ENCODE data around the gene NDUFA8. TPM values are rescaled to one million over a fixed set of nuclear protein-coding genes. Genes with fewer than 3 reads are reported as not detected.

NDUFA8 gene
- total and polyA plus RNA-seq, 5 donors from 2014 or later = 10.7 to 97.9 (median 93.9) TPM

GRCh38 chr9:122122468-122122867 is 37.1 kb downstream of the NDUFA8 start:
- H3K27ac ChIP-seq (ENCODE audit: insufficient read depth, low read length, poor library complexity, severe bottlenecking) = no peak overlapping the region
- no peak overlapping the region for H3K4me3 Mint-ChIP-seq
- peaks cover 16% of the 10 kb centered on the region for H3K4me1 ChIP-seq (ENCODE audit: control insufficient read depth, insufficient read depth, low read length, poor library complexity, severe bottlenecking)
- H3K36me3 Mint-ChIP-seq = no peaks in the 10 kb centered on the region
- no peak for DNase-seq
- no peak overlapping the region for H3K27ac Mint-ChIP-seq
- peaks cover 32% of the 10 kb centered on the region for H3K27me3 Mint-ChIP-seq
- H3K9me3 ChIP-seq (ENCODE audit: control insufficient read depth in 2 of 2, low read length in 2 of 2) = no peaks in the 10 kb centered on the region
- H3K9me3 Mint-ChIP-seq = no peaks in the 10 kb centered on the region
- no peak for ATAC-seq (ENCODE audit: low read depth in 2 of 2)
- no peaks in the 10 kb centered on the region for H3K36me3 ChIP-seq (ENCODE audit: control insufficient read depth, insufficient read depth, low read length)
- H3K27me3 ChIP-seq (ENCODE audit: control insufficient read depth, insufficient read depth, low read length) = no peaks in the 10 kb centered on the region
- peaks cover 0 to 27% (median 8%) of the 10 kb centered on the region in 4 donors for H3K4me1 Mint-ChIP-seq
- no peak overlapping the region for H3K4me3 ChIP-seq (ENCODE audit: low read depth, low read length)

- Mint-ChIP-seq H3K4me3 (no peak overlapping the region), H3K36me3 (no peaks in the 10 kb centered on the region), H3K4me1 (peaks cover 0 to 25% (median 8%) of the 10 kb centered on the region in 4 donors), H3K27ac (no peak overlapping the region), H3K9me3 (no peaks in the 10 kb centered on the region), H3K27me3 (peaks cover 28% of the 10 kb centered on the region)
- Histone ChIP-seq H3K27ac (ENCODE audit: insufficient read depth, low read length, poor library complexity, severe bottlenecking) (no peak overlapping the region), H3K27me3 (ENCODE audit: control insufficient read depth, insufficient read depth, low read length) (no peaks in the 10 kb centered on the region), H3K4me3 (ENCODE audit: low read depth, low read length) (no peak overlapping the region), H3K4me1 (ENCODE audit: control insufficient read depth, insufficient read depth, low read length, poor library complexity, severe bottlenecking) (peaks cover 11% of the 10 kb centered on the region), H3K36me3 (ENCODE audit: control insufficient read depth, insufficient read depth, low read length) (no peaks in the 10 kb centered on the region), H3K9me3 (ENCODE audit: control insufficient read depth in 2 of 2, low read length in 2 of 2) (no peaks in the 10 kb centered on the region)
- ATAC-seq (ENCODE audit: low read depth in 2 of 2) = no peak
- DNase-seq = no peak
Observed at GRCh38 chr9:122121931-122122330, 37.6 kb downstream of the NDUFA8 start.

- Mint-ChIP-seq H3K4me3 (no peak overlapping the region), H3K27ac (no peak overlapping the region), H3K9me3 (no peaks in the 10 kb centered on the region), H3K27me3 (peaks cover 24% of the 10 kb centered on the region), H3K36me3 (no peaks in the 10 kb centered on the region), H3K4me1 (peaks cover 0 to 21% (median 7%) of the 10 kb centered on the region in 4 donors)
- peaks cover 6% of the 10 kb centered on the region for H3K4me1 ChIP-seq (ENCODE audit: control insufficient read depth, insufficient read depth, low read length, poor library complexity, severe bottlenecking)
- no peaks in the 10 kb centered on the region for H3K36me3 ChIP-seq (ENCODE audit: control insufficient read depth, insufficient read depth, low read length)
- no peak for ATAC-seq (ENCODE audit: low read depth in 2 of 2)
- H3K9me3 ChIP-seq (ENCODE audit: control insufficient read depth in 2 of 2, low read length in 2 of 2) = no peaks in the 10 kb centered on the region
- no peak overlapping the region for H3K4me3 ChIP-seq (ENCODE audit: low read depth, low read length)
- H3K27ac ChIP-seq (ENCODE audit: insufficient read depth, low read length, poor library complexity, severe bottlenecking) = no peak overlapping the region
- H3K27me3 ChIP-seq (ENCODE audit: control insufficient read depth, insufficient read depth, low read length) = no peaks in the 10 kb centered on the region
- no peak for DNase-seq
Observed at GRCh38 chr9:122121391-122121790, 38.2 kb downstream of the NDUFA8 start.

GRCh38 chr9:122120316-122121071 is 39.1 kb downstream of the NDUFA8 start:
- Histone ChIP-seq H3K36me3 (ENCODE audit: control insufficient read depth, insufficient read depth, low read length) (no peaks in the 10 kb centered on the region), H3K9me3 (ENCODE audit: control insufficient read depth in 2 of 2, low read length in 2 of 2) (no peaks in the 10 kb centered on the region), H3K27me3 (ENCODE audit: control insufficient read depth, insufficient read depth, low read length) (no peaks in the 10 kb centered on the region), H3K4me3 (ENCODE audit: low read depth, low read length) (no peak overlapping the region), H3K27ac (ENCODE audit: insufficient read depth, low read length, poor library complexity, severe bottlenecking) (no peak overlapping the region), H3K4me1 (ENCODE audit: control insufficient read depth, insufficient read depth, low read length, poor library complexity, severe bottlenecking) (peaks cover 3% of the 10 kb centered on the region)
- Mint-ChIP-seq H3K27me3 (peaks cover 15% of the 10 kb centered on the region), H3K4me1 (peaks cover 0 to 13% (median 5%) of the 10 kb centered on the region in 4 donors), H3K9me3 (no peaks in the 10 kb centered on the region), H3K36me3 (no peaks in the 10 kb centered on the region), H3K27ac (no peak overlapping the region), H3K4me3 (no peak overlapping the region)
- DNase-seq = no peak
- no peak for ATAC-seq (ENCODE audit: low read depth in 2 of 2)

- Histone ChIP-seq H3K36me3 (ENCODE audit: control insufficient read depth, insufficient read depth, low read length) (no peaks in the 10 kb centered on the region), H3K4me1 (ENCODE audit: control insufficient read depth, insufficient read depth, low read length, poor library complexity, severe bottlenecking) (peaks cover 3% of the 10 kb centered on the region), H3K27ac (ENCODE audit: insufficient read depth, low read length, poor library complexity, severe bottlenecking) (no peak overlapping the region), H3K27me3 (ENCODE audit: control insufficient read depth, insufficient read depth, low read length) (no peaks in the 10 kb centered on the region), H3K4me3 (ENCODE audit: low read depth, low read length) (no peak overlapping the region), H3K9me3 (ENCODE audit: control insufficient read depth in 2 of 2, low read length in 2 of 2) (no peaks in the 10 kb centered on the region)
- peaks cover 0 to 7% (median 0%) of the 10 kb centered on the region in 4 donors for H3K4me1 Mint-ChIP-seq
- peaks cover 7% of the 10 kb centered on the region for H3K27me3 Mint-ChIP-seq
- no peaks in the 10 kb centered on the region for H3K36me3 Mint-ChIP-seq
- ATAC-seq (ENCODE audit: low read depth in 2 of 2) = no peak
- no peaks in the 10 kb centered on the region for H3K9me3 Mint-ChIP-seq
- H3K4me3 Mint-ChIP-seq = no peak overlapping the region
- H3K27ac Mint-ChIP-seq = no peak overlapping the region
- DNase-seq = no peak
Observed at GRCh38 chr9:122119721-122120120, 39.9 kb downstream of the NDUFA8 start.

GRCh38 chr9:122119166-122119521 is 40.4 kb downstream of the NDUFA8 start:
- Mint-ChIP-seq H3K4me1 (peaks cover 0 to 4% (median 0%) of the 10 kb centered on the region in 4 donors), H3K27ac (no peak overlapping the region), H3K4me3 (no peak overlapping the region), H3K36me3 (no peaks in the 10 kb centered on the region), H3K27me3 (peaks cover 2% of the 10 kb centered on the region), H3K9me3 (no peaks in the 10 kb centered on the region)
- H3K9me3 ChIP-seq (ENCODE audit: control insufficient read depth in 2 of 2, low read length in 2 of 2) = no peaks in the 10 kb centered on the region
- ATAC-seq (ENCODE audit: low read depth in 2 of 2) = no peak
- H3K27me3 ChIP-seq (ENCODE audit: control insufficient read depth, insufficient read depth, low read length) = no peaks in the 10 kb centered on the region
- H3K4me1 ChIP-seq (ENCODE audit: control insufficient read depth, insufficient read depth, low read length, poor library complexity, severe bottlenecking) = peaks cover 3% of the 10 kb centered on the region
- no peaks in the 10 kb centered on the region for H3K36me3 ChIP-seq (ENCODE audit: control insufficient read depth, insufficient read depth, low read length)
- DNase-seq = no peak
- H3K27ac ChIP-seq (ENCODE audit: insufficient read depth, low read length, poor library complexity, severe bottlenecking) = no peak overlapping the region
- no peak overlapping the region for H3K4me3 ChIP-seq (ENCODE audit: low read depth, low read length)

- H3K4me1 ChIP-seq (ENCODE audit: control insufficient read depth, insufficient read depth, low read length, poor library complexity, severe bottlenecking) = peaks cover 3% of the 10 kb centered on the region
- Mint-ChIP-seq H3K27ac (no peak overlapping the region), H3K27me3 (no peaks in the 10 kb centered on the region), H3K4me1 (peaks cover 0 to 4% (median 0%) of the 10 kb centered on the region in 4 donors), H3K9me3 (no peaks in the 10 kb centered on the region), H3K4me3 (no peak overlapping the region), H3K36me3 (no peaks in the 10 kb centered on the region)
- H3K36me3 ChIP-seq (ENCODE audit: control insufficient read depth, insufficient read depth, low read length) = no peaks in the 10 kb centered on the region
- H3K4me3 ChIP-seq (ENCODE audit: low read depth, low read length) = no peak overlapping the region
- no peak overlapping the region for H3K27ac ChIP-seq (ENCODE audit: insufficient read depth, low read length, poor library complexity, severe bottlenecking)
- DNase-seq (no peak), ATAC-seq (ENCODE audit: low read depth in 2 of 2) (no peak)
- no peaks in the 10 kb centered on the region for H3K9me3 ChIP-seq (ENCODE audit: control insufficient read depth in 2 of 2, low read length in 2 of 2)
- H3K27me3 ChIP-seq (ENCODE audit: control insufficient read depth, insufficient read depth, low read length) = no peaks in the 10 kb centered on the region
Observed at GRCh38 chr9:122118343-122119165, 41.0 kb downstream of the NDUFA8 start.

Data from CD4-positive, CD25-positive, alpha-beta regulatory T cell (primary cell).